DOHH2 (cell line): Measurements from ENCODE around the gene RNF223.

Source experiments
- H3F3A ChIP-seq: fragments of 200-600 bp; sonication (generic), shearing (Covaris generic); 2 replicates; pipeline ENCODE4 v1.6.0; 2016; ENCODE audit warnings: antibody characterized with exemption, mild to moderate bottlenecking; ENCODE audit not compliant: control insufficient read depth, insufficient read depth
- H3K27ac ChIP-seq: fragments of 200-600 bp; sonication (generic); 2 replicates; pipeline ENCODE4 v1.5.1; 2014; ENCODE audit warnings: low read depth, mild to moderate bottlenecking, low read length, moderate library complexity
- H3K27me3 ChIP-seq: fragments of 200-600 bp; sonication (generic); 2 replicates; pipeline ENCODE4 v1.6.1; 2014; ENCODE audit warnings: mild to moderate bottlenecking, low read length, mixed read lengths; ENCODE audit not compliant: control insufficient read depth
- H3K36me3 ChIP-seq: fragments of 200-600 bp; sonication (generic); 2 replicates; pipeline ENCODE4 v1.6.1; 2014; ENCODE audit warnings: mild to moderate bottlenecking, low read length, moderate library complexity, mixed read lengths; ENCODE audit not compliant: control insufficient read depth
- H3K4me1 ChIP-seq: fragments of 200-600 bp; sonication (generic); 2 replicates; pipeline ENCODE4 v1.6.1; 2014; ENCODE audit warnings: mild to moderate bottlenecking, low read length, mixed read lengths; ENCODE audit not compliant: control insufficient read depth
- H3K4me2 ChIP-seq: fragments of 200-600 bp; sonication (generic); 2 replicates; pipeline ENCODE4 v1.6.0; 2014; ENCODE audit warnings: mild to moderate bottlenecking, low read length, moderate library complexity
- H3K4me3 ChIP-seq: fragments of 200-600 bp; sonication (generic); 2 replicates; pipeline ENCODE4 v1.5.1; 2014; ENCODE audit warnings: mild to moderate bottlenecking, low read length, mixed read lengths
- H3K79me2 ChIP-seq: fragments of 200-600 bp; sonication (generic); 2 replicates; pipeline ENCODE4 v1.6.1; 2014; ENCODE audit warnings: mild to moderate bottlenecking, low read length, mixed read lengths; ENCODE audit not compliant: control insufficient read depth
- H3K9me2 ChIP-seq: fragments of 200-600 bp; sonication (generic); replicated peaks from 2 replicates; pipeline ENCODE4 v1.6.1; 2014; ENCODE audit warnings: mild to moderate bottlenecking, low read length, mixed read lengths; ENCODE audit not compliant: control insufficient read depth
- H3K9me3 ChIP-seq: fragments of 200-600 bp; sonication (generic); 2 replicates; pipeline ENCODE4 v1.6.1; 2014; ENCODE audit warnings: antibody characterized with exemption, low read length, mixed read lengths; ENCODE audit not compliant: control insufficient read depth, insufficient read depth
- H4K20me1 ChIP-seq: fragments of 200-600 bp; sonication (generic); 2 replicates; pipeline ENCODE4 v1.6.0; 2014; ENCODE audit warnings: low read depth, mild to moderate bottlenecking, antibody characterized with exemption, low read length, moderate library complexity; ENCODE audit not compliant: control insufficient read depth, insufficient read depth
- CTCF ChIP-seq: fragments of 200-600 bp; sonication (generic); IDR thresholded peaks from one replicate; pipeline ENCODE4 v1.5.1; 2014; ENCODE audit warnings: antibody characterized with exemption, mild to moderate bottlenecking, low read depth, low read length; ENCODE audit not compliant: poor library complexity, severe bottlenecking
- EZH2phosphoT487 ChIP-seq: fragments of 200-600 bp; sonication (generic); IDR thresholded peaks from 2 replicates; pipeline ENCODE4 v1.6.1; 2017; ENCODE audit warnings: borderline replicate concordance, mild to moderate bottlenecking, antibody characterized with exemption, low read length, moderate library complexity, mixed read lengths

The RNF223 gene

GRCh38 chr1:1063945-1064831 lies 9.9 kb downstream of the RNF223 start:
- H3K27me3 ChIP-seq = peaks cover 54% of the 10 kb centered on the region
- no peaks in the 10 kb centered on the region for H3F3A ChIP-seq
- H3K27ac ChIP-seq = no peak overlapping the region
- no peaks in the 10 kb centered on the region for H3K9me3 ChIP-seq
- H3K4me2 ChIP-seq = peak overlapping the region; percentile 14; the same call in 1 of the 2 replicates
- H3K79me2 ChIP-seq = no peaks in the 10 kb centered on the region
- H4K20me1 ChIP-seq = no peaks in the 10 kb centered on the region
- TF ChIP-seq CTCF (peak; percentile 90), EZH2phosphoT487 (no peak)
- H3K9me2 ChIP-seq = no peaks in the 10 kb centered on the region
- no peaks in the 10 kb centered on the region for H3K36me3 ChIP-seq
- peaks cover 26% of the 10 kb centered on the region for H3K4me1 ChIP-seq
- no peak overlapping the region for H3K4me3 ChIP-seq

- Histone ChIP-seq H3K4me2 (peak overlapping the region; percentile 14; the same call in 1 of the 2 replicates), H3K4me1 (peaks cover 29% of the 10 kb centered on the region), H3K9me2 (no peaks in the 10 kb centered on the region), H4K20me1 (no peaks in the 10 kb centered on the region), H3K9me3 (no peaks in the 10 kb centered on the region), H3K27ac (no peak overlapping the region), H3F3A (no peaks in the 10 kb centered on the region), H3K36me3 (no peaks in the 10 kb centered on the region), H3K27me3 (peaks cover 61% of the 10 kb centered on the region), H3K79me2 (no peaks in the 10 kb centered on the region), H3K4me3 (no peak overlapping the region)
- TF ChIP-seq CTCF (no peak), EZH2phosphoT487 (no peak)
Measured at GRCh38 chr1:1063261-1063944, 10.7 kb downstream of the RNF223 start.

GRCh38 chr1:1062348-1063163 lies 11.6 kb downstream of the RNF223 start:
- Histone ChIP-seq H3K4me1 (peaks cover 25% of the 10 kb centered on the region), H3F3A (no peaks in the 10 kb centered on the region), H3K4me2 (no peak overlapping the region), H3K79me2 (no peaks in the 10 kb centered on the region), H3K27me3 (peaks cover 62% of the 10 kb centered on the region), H3K9me3 (no peaks in the 10 kb centered on the region), H3K4me3 (no peak overlapping the region), H3K27ac (no peak overlapping the region), H3K36me3 (no peaks in the 10 kb centered on the region), H3K9me2 (no peaks in the 10 kb centered on the region), H4K20me1 (no peaks in the 10 kb centered on the region)
- TF ChIP-seq CTCF (no peak), EZH2phosphoT487 (no peak)
